ENCODE data around the gene LENG8.
"Not testable (repeated sequence)": the region's sequence is repeated elsewhere in the genome, so short reads cannot be mapped to it uniquely, and the experiment has no call there.

LENG8 gene

DNA sequence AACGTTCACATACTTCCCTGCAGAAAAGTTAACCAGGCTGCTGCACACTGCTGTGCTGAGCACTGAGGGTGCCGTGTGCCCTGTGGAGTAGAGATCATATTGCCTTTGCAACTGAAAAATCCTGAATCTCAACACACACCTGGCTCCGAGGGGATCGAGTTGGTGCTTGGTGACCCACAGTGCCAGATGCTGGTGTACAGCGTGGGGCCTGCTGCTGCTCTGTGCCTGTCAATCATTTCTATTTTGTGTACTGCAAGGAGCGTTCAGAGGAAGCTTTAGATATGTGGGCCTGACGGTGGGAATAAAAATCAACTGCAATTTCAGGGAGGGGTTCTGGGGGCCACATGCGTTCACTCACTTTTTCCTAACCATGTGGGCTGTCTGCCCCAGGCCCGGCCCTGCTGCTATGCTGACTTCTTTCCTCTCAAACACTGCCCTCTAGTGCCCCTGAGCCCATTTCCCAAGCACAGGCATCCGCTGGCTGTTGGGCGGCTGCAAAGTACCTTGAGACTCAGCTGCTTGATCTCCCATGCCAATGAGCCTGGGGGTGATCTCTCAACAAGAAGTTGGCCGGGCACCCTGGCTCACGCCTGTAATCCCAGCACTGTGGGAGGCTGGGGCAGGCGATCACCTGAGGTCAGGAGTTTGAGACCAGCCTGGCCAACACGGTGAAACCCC lies 9.7 kb upstream of the LENG8 start:
- H3K27me3 ChIP-seq (ENCODE audit: low read depth) = no peaks in the 10 kb centered on the region
- no peak overlapping the region for H3K4me3 ChIP-seq
- in situ Hi-C loops (cut with MboI; ENCODE audit: low sequenced_read_pairs) = no loop called here
- peak in 1 of 2 experiments; percentile 68 for DNase-seq (ENCODE audit: low spot score in 2 of 2)
- H3K36me3 ChIP-seq (replicated peaks) = peaks cover 12% of the 10 kb centered on the region
- no peaks in the 10 kb centered on the region for H3K9me3 ChIP-seq
- no peaks in the 10 kb centered on the region for H3K4me1 ChIP-seq

DNA sequence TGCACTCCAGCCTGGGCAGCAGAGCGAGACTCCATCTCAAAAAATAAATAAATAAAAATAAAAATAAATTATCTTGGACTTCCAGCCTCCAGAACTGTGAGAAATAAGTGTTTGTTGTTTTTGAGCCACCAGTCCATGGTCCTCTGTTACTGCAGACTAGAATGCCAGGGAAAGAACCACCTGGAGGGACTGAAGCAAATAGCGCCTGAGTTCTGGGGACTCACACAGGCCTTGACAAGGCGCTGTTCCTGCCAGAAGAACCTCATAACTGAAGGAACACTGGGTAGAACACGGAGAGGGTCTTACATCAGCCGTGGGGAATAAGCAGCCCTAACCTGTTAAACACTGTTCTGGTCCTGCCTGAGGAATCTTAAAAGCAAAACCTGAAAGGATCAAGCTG lies 8.4 kb upstream of the LENG8 start:
- no peaks in the 10 kb centered on the region for H3K27me3 ChIP-seq (ENCODE audit: low read depth)
- no peak for DNase-seq (ENCODE audit: low spot score in 2 of 2)
- no peak overlapping the region for H3K4me3 ChIP-seq
- peaks cover 12% of the 10 kb centered on the region for H3K36me3 ChIP-seq (replicated peaks)
- H3K9me3 ChIP-seq = no peaks in the 10 kb centered on the region
- no peaks in the 10 kb centered on the region for H3K4me1 ChIP-seq
- in situ Hi-C loops (cut with MboI; ENCODE audit: low sequenced_read_pairs) = no loop called here

DNA sequence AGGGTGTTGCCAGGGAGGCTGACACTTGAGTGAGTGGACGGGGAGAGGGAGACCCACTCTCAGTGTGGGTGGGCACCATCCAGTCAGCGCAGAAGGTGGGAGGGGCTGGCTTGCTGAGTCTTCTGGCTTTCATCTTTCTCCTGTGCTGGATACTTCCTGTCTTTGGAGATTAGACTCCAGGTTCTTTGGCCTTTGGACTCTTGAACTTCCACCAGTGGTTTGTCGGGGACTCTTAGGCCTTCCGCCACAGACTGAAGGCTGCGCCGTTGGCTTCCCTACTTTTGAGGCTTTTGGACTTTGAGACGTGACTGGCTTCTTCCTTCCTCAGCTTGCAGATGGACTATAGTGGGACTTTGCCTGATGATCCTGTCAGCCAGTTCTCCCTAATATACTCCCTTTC lies 4.3 kb upstream of the LENG8 start:
- no peak for DNase-seq (ENCODE audit: low spot score in 2 of 2)
- in situ Hi-C loops (cut with MboI; ENCODE audit: low sequenced_read_pairs) = no loop called here

DNA sequence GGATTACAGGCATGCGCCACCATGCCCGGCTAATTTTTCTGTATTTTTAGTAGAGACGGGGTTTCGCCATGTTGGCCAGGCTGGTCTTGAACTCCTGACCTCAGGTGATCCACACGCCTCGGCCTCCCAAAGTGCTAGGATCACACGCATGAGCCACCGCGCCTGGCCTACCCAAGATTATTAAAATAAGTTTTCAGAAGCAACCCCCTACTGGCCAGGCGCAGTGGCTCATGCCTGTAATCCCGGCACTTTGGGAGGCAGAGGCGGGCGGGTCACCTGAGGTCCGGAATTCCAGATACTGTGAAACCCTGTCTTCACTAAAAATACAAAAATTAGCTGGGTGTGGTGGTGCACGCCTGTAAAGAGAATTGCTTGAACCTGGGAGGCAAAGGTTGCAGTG lies 2.6 kb upstream of the LENG8 start:
- in situ Hi-C loops (cut with MboI; ENCODE audit: low sequenced_read_pairs); H3K27me3 ChIP-seq (ENCODE audit: low read depth); H3K9me3 ChIP-seq; H3K4me3 ChIP-seq: not testable (repeated sequence)
- Histone ChIP-seq H3K4me1 (peaks cover 10% of the 10 kb centered on the region), H3K36me3 (replicated peaks) (peaks cover 21% of the 10 kb centered on the region)
- DNase-seq (ENCODE audit: low spot score in 2 of 2) = peak in 1 of 2 experiments; percentile 29

More for the DNA sequence above, 4.3 kb upstream of the LENG8 start:
- Histone ChIP-seq H3K27me3 (ENCODE audit: low read depth) (no peaks in the 10 kb centered on the region), H3K4me1 (peaks cover 8% of the 10 kb centered on the region), H3K9me3 (0 out of 2 replicates have a peak, but pooled peaks cover 3% of the 10 kb centered on the region), H3K36me3 (replicated peaks) (peaks cover 11% of the 10 kb centered on the region), H3K4me3 (no peak overlapping the region)

DNA sequence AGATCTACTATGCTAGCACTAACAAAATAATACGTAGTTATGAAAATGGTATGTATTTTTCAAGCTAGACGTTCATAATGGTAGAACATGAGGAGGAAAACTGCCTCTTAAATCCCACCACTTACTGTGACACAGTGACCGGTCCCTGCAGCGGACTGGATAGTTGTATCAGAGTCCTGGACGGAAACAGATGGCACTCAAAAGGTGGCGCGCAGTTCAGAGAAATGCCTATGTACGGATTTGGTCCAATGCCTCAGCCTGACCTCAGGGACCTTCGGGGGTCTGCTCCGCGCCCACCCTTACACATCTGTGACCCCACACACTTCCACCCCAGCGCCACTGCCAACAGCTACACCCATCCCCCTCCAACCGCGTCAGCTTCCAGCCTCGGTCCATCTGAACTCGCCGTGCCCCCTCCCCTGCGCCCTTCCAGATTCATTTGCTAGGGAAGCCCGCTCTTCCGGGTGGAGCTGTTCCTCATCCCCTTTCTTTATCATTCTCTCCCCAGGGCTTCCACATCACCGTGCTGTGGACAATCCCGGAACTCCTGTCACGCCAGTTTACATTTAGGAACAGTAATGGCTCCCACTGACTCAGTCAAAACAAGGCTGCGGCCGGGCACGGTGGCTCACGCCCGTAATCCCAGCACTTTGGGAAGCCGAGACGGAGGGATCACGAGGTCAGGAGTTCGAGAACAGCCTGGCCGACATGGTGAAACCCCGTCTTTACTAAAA lies 792 bp upstream of the LENG8 start:
- Histone ChIP-seq H3K27me3 (ENCODE audit: low read depth) (no peaks in the 10 kb centered on the region), H3K36me3 (replicated peaks) (peaks cover 36% of the 10 kb centered on the region), H3K4me1 (peaks cover 10% of the 10 kb centered on the region), H3K4me3 (peak overlapping the region; percentile 94), H3K9me3 (0 out of 2 replicates have a peak, but pooled peaks cover 3% of the 10 kb centered on the region)
- in situ Hi-C loops (cut with MboI; ENCODE audit: low sequenced_read_pairs) = no loop called here
- peak; percentile 22 to 69 for DNase-seq (ENCODE audit: low spot score in 2 of 2)

DNA sequence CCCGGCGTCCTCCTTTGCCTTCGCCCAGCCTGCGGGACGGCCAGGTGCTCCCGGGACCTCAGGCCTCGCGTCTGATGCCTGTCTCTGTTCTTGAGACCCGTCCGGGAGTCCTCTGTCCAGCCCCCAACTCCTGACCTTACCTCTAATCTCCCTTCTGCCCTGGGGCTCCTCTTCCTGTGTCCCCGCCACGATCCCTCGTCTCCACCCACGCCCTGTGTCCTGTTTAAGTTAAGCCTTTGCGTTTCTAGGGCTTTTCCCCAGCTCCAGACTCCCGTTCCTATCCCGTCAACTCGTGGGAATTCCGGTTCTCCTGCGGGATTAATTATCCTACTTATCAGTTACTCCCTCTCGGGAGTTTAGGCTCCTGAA lies 686 bp downstream of the LENG8 start:
- H3K9me3 ChIP-seq = 0 out of 2 replicates have a peak, but pooled peaks cover 3% of the 10 kb centered on the region
- in situ Hi-C loops (cut with MboI; ENCODE audit: low sequenced_read_pairs) = loop anchor here (25.0 kb wide), 1 partner anchor 1213 kb away; the partner anchor contains the start of gene U2AF2
- DNase-seq (ENCODE audit: low spot score in 2 of 2) = no peak
- peak overlapping the region; percentile 94 for H3K4me3 ChIP-seq
- peaks cover 47% of the 10 kb centered on the region for H3K36me3 ChIP-seq (replicated peaks)
- H3K4me1 ChIP-seq = peaks cover 10% of the 10 kb centered on the region
- H3K27me3 ChIP-seq (ENCODE audit: low read depth) = no peaks in the 10 kb centered on the region

DNA sequence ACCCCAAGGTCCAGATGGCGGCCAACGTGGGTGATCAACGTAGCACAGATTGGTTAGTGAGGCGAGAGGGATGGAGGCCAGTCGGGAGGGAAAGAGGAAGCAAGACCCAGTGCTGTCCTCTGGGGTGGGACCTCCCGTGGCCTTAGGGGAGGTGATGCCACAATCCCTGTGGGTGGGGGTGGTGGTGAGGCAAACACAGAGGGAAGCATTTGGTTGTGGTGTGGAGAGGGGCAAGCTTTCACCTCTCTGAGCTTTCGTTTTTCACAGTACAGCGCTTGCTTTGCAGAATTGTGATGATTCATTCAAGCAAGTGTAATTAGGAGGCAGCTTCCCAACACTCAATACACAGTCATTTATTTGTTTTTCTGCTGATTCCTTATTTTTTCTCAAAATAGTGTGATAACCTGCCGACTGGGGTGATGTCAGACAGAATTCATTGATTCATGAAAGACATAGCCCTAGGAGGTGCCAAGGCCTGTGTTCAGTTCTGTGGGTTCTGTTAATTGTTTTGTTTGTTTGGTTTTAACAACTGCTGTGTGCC lies 2.4 kb downstream of the LENG8 start:
- H3K9me3 ChIP-seq = 0 out of 2 replicates have a peak, but pooled peaks cover 3% of the 10 kb centered on the region
- H3K36me3 ChIP-seq (replicated peaks) = peaks cover 64% of the 10 kb centered on the region
- in situ Hi-C loops (cut with MboI; ENCODE audit: low sequenced_read_pairs) = loop anchor here (25.0 kb wide), 1 partner anchor 1211 kb away; the partner anchor contains the start of gene U2AF2
- H3K27me3 ChIP-seq (ENCODE audit: low read depth) = no peaks in the 10 kb centered on the region
- H3K4me1 ChIP-seq = peaks cover 10% of the 10 kb centered on the region
- no peak for DNase-seq (ENCODE audit: low spot score in 2 of 2)
- no peak overlapping the region; the same call in 1 of the 2 replicates for H3K4me3 ChIP-seq

DNA sequence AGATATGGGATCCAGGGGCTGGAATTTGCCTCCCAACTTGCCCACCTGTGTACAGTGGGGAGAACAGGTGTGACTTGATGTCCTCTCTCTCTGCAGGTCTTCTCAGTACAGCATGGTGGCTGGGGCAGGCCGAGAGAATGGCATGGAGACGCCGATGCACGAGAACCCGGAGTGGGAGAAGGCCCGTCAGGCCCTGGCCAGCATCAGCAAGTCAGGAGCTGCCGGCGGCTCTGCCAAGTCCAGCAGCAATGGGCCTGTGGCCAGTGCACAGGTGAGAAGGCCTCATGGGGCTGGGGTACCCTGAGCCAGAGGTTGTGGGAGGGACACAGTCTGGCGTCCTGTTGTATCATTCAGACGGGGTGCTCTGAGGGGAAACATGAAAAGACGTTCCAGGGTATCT lies 3.0 kb downstream of the LENG8 start:
- no peak overlapping the region for H3K4me3 ChIP-seq
- peaks cover 7% of the 10 kb centered on the region for H3K4me1 ChIP-seq

DNA sequence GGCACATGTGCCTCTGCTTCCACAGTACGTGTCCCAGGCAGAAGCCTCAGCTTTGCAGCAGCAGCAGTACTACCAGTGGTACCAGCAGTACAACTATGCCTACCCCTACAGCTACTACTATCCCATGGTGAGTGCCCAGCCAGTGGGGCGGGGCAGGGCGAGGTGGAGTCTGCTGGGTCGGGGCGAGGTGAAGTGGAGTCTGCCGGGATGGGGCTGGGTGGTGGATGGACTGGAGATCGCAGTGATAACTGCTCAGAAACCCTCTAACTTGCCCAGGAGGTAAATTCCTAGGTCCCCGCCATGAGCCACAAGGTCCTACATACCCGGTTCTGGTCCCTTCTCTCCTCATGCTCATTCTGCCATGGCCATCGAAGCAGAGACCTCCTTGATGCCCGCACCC lies 3.6 kb downstream of the LENG8 start:
- Histone ChIP-seq H3K9me3 (0 out of 2 replicates have a peak, but pooled peaks cover 3% of the 10 kb centered on the region), H3K4me1 (peaks cover 3% of the 10 kb centered on the region; the same call in 1 of the 2 replicates), H3K27me3 (ENCODE audit: low read depth) (no peaks in the 10 kb centered on the region), H3K36me3 (replicated peaks) (peaks cover 77% of the 10 kb centered on the region), H3K4me3 (no peak overlapping the region)
- in situ Hi-C loops (cut with MboI; ENCODE audit: low sequenced_read_pairs) = loop anchor here (25.0 kb wide), 1 partner anchor 1210 kb away; the partner anchor contains the start of gene U2AF2
- DNase-seq (ENCODE audit: low spot score in 2 of 2) = no peak

More for the DNA sequence above, 3.0 kb downstream of the LENG8 start:
- H3K36me3 ChIP-seq (replicated peaks) = peaks cover 70% of the 10 kb centered on the region
- DNase-seq (ENCODE audit: low spot score in 2 of 2) = no peak
- in situ Hi-C loops (cut with MboI; ENCODE audit: low sequenced_read_pairs) = loop anchor here (25.0 kb wide), 1 partner anchor 1210 kb away; the partner anchor contains the start of gene U2AF2
- 0 out of 2 replicates have a peak, but pooled peaks cover 3% of the 10 kb centered on the region for H3K9me3 ChIP-seq
- no peaks in the 10 kb centered on the region for H3K27me3 ChIP-seq (ENCODE audit: low read depth)

DNA sequence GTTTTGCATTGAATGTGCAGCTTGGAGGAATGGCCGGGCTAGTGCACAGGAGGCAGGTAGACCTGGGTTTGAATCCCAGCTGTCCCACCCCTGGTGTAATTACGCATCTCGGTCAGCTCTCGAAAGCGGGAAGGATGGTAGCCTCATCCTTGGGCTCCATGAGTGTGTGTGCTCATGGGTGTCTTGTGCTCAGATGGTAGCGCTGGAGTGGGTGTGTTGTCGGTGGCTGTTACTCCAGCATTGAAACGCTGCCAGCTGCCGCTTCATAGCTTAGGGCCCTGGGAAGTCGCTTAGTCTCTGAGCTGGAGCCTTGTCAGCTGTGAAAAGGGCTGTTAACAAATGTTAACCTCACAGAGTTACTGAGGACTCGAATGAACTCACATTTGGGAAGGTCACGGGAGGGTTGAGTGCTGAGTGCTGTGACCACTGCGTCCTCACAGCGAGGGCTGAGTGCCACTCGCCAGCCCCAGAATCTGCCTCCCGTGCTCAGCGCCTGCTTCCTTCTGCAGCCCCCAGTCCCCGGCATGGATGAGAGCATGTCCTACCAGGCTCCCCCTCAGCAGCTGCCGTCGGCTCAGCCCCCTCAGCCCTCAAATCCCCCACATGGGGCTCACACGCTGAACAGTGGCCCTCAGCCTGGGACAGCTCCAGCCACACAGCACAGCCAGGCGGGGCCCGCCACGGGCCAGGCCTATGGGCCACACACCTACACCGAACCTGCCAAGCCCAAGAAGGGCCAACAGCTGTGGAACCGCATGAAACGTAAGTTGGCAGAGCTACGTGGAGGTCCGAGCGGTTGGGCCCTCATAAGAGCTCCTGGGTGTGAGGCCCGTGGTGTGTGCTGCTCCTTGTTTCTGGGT lies 5.2 kb downstream of the LENG8 start:
- H3K36me3 ChIP-seq (replicated peaks) = peaks cover 92% of the 10 kb centered on the region
- H3K27me3 ChIP-seq (ENCODE audit: low read depth) = no peaks in the 10 kb centered on the region
- H3K4me3 ChIP-seq = no peak overlapping the region
- no peak for DNase-seq (ENCODE audit: low spot score in 2 of 2)
- in situ Hi-C loops (cut with MboI; ENCODE audit: low sequenced_read_pairs) = loop anchor here (25.0 kb wide), 1 partner anchor 1208 kb away; the partner anchor contains the start of gene U2AF2
- no peaks in the 10 kb centered on the region for H3K9me3 ChIP-seq
- peaks cover 3% of the 10 kb centered on the region; the same call in 1 of the 2 replicates for H3K4me1 ChIP-seq

DNA sequence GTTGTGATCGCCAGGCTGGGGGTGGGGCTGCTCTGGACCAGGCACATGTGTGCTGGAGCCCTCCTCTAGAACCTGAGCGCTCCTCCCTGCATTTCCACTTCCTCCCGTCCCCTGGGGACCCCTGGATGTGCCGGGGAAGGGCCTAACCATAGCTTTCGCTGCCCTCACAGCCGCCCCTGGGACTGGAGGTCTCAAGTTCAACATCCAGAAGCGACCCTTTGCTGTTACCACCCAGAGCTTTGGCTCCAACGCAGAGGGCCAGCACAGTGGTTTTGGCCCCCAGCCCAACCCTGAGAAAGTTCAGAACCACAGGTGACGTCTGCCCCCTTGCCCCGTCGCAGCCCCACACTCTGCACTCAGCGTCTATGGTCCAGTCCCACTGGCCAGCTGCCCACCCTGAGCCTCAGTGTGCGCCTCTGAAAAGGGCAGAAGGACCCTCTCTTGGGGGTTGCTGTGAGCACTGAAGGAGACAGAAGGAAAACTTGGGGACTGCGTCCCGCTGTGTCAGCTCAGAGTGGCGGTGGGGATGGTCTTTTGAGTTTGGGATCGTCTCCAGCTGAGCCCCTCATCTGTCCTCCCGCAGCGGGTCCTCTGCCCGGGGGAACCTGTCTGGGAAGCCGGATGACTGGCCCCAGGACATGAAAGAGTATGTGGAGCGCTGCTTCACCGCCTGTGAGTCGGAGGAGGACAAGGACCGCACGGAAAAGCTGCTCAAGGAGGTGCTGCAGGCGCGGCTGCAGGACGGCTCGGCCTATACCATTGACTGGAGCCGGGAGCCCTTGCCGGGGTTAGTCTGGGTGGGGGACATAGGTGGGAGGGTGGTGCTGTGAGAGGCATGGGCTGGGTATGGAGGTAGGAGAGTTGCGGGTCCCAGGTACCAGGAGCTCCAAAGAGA lies 6.0 kb downstream of the LENG8 start:
- no peaks in the 10 kb centered on the region for H3K27me3 ChIP-seq (ENCODE audit: low read depth)
- peaks cover 3% of the 10 kb centered on the region; the same call in 1 of the 2 replicates for H3K4me1 ChIP-seq
- in situ Hi-C loops (cut with MboI; ENCODE audit: low sequenced_read_pairs) = loop anchor here (25.0 kb wide), 1 partner anchor 1207 kb away; the partner anchor contains the start of gene U2AF2
- H3K9me3 ChIP-seq = no peaks in the 10 kb centered on the region
- peaks cover 93% of the 10 kb centered on the region for H3K36me3 ChIP-seq (replicated peaks)
- no peak for DNase-seq (ENCODE audit: low spot score in 2 of 2)
- H3K4me3 ChIP-seq = no peak overlapping the region

DNA sequence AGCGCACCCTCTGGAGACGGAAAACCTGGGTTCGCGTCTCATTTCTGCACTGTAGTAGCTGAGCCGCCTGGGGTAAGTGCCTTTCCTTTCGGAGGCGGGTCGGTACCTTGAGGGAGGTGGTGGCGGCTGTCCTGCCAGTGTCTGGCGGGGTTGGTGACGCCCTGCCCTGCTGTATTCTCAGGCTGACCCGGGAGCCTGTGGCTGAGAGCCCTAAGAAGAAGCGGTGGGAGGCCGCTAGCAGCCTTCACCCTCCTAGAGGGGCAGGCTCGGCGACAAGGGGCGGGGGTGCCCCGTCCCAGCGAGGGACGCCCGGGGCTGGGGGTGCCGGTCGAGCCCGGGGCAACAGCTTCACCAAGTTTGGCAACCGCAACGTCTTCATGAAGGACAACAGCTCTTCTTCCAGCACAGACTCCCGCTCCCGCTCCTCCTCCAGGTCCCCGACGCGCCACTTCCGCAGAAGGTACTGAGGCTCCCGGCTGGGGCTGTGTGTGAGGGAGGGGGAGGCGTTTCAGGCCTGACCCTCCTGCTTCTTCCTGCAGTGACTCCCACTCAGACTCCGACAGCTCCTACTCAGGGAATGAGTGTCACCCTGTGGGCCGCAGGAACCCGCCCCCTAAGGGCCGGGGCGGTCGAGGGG lies 6.9 kb downstream of the LENG8 start:
- no peak for DNase-seq (ENCODE audit: low spot score in 2 of 2)
- in situ Hi-C loops (cut with MboI; ENCODE audit: low sequenced_read_pairs) = loop anchor here (25.0 kb wide), 1 partner anchor 1206 kb away; the partner anchor contains the start of gene U2AF2

More for the DNA sequence above, 6.9 kb downstream of the LENG8 start:
- Histone ChIP-seq H3K4me1 (peaks cover under 1% of the 10 kb centered on the region; the same call in 1 of the 2 replicates), H3K36me3 (replicated peaks) (peaks cover 92% of the 10 kb centered on the region), H3K4me3 (no peak overlapping the region), H3K9me3 (no peaks in the 10 kb centered on the region), H3K27me3 (ENCODE audit: low read depth) (no peaks in the 10 kb centered on the region)

Measured in HAP-1 (cell line).